Nephron (organoid): Measurements from ENCODE around the gene KRT9.

Source experiments
- H3K27ac Mint-ChIP-seq, 3 experiments: 2 replicates each; pipeline ENCODE4 v1.8.0; 2020; ENCODE audit warnings: mixed read lengths in 3 of 3, mild to moderate bottlenecking in 2 of 3, moderate library complexity in 1 of 3
- H3K27me3 Mint-ChIP-seq: 2 replicates; pipeline ENCODE4 v1.8.0; 2021; ENCODE audit warnings: low read depth, mild to moderate bottlenecking, moderate library complexity, mixed read lengths
- H3K36me3 Mint-ChIP-seq: 2 replicates; pipeline ENCODE4 v1.8.0; 2020; ENCODE audit warnings: low read depth, mixed read lengths
- H3K4me1 Mint-ChIP-seq: 2 replicates; pipeline ENCODE4 v1.8.0; 2020; ENCODE audit warnings: mixed read lengths
- H3K4me3 Mint-ChIP-seq, 3 experiments: 2 replicates each; pipeline ENCODE4 v1.8.0; 2020; ENCODE audit warnings: mild to moderate bottlenecking in 3 of 3, mixed read lengths in 3 of 3, moderate library complexity in 2 of 3
- H3K9me3 Mint-ChIP-seq: 2 replicates; pipeline ENCODE4 v1.8.0; 2020; ENCODE audit warnings: mixed read lengths
- TF ChIP-seq, protein P1 (sequence below), 3 experiments: fragments of 200-600 bp; sonication (generic); IDR thresholded peaks; one replicate each; pipeline ENCODE4 v1.5.0; 2021; ENCODE audit warnings: antibody characterized with exemption in 3 of 3; ENCODE audit not compliant: unreplicated experiment in 3 of 3

KRT9 gene

DNA sequence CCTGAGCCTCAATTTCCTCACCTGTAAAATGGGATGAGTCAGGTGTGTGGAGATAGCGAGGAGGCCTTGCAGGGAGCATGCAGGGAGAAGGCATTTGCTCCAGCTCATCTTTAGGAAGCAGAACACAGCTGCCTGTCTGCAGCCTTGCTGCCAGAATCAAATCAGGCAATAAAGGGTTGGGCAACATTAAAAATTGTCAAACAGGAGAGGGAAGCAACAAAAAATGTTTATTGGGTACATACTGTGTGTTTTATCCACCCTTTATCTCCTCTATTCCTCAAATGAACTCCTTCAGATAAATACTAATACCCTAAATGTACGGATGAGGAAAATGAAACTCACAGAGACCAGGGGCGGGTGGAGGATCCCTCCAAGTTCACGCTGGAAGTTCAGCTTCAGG lies 28.5 kb upstream of the KRT9 start:
- H3K27me3 Mint-ChIP-seq = peaks cover 16% of the 10 kb centered on the region
- H3K4me3 Mint-ChIP-seq = no peak overlapping the region
- H3K36me3 Mint-ChIP-seq = no peaks in the 10 kb centered on the region
- TF ChIP-seq, protein P1, sequence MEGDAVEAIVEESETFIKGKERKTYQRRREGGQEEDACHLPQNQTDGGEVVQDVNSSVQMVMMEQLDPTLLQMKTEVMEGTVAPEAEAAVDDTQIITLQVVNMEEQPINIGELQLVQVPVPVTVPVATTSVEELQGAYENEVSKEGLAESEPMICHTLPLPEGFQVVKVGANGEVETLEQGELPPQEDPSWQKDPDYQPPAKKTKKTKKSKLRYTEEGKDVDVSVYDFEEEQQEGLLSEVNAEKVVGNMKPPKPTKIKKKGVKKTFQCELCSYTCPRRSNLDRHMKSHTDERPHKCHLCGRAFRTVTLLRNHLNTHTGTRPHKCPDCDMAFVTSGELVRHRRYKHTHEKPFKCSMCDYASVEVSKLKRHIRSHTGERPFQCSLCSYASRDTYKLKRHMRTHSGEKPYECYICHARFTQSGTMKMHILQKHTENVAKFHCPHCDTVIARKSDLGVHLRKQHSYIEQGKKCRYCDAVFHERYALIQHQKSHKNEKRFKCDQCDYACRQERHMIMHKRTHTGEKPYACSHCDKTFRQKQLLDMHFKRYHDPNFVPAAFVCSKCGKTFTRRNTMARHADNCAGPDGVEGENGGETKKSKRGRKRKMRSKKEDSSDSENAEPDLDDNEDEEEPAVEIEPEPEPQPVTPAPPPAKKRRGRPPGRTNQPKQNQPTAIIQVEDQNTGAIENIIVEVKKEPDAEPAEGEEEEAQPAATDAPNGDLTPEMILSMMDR (IDR thresholded peaks at IDR 0.05; ENCODE audit: unreplicated experiment in 3 of 3) = no peak
- peaks cover 3% of the 10 kb centered on the region for H3K9me3 Mint-ChIP-seq
- no peak overlapping the region for H3K27ac Mint-ChIP-seq
- no peaks in the 10 kb centered on the region for H3K4me1 Mint-ChIP-seq

DNA sequence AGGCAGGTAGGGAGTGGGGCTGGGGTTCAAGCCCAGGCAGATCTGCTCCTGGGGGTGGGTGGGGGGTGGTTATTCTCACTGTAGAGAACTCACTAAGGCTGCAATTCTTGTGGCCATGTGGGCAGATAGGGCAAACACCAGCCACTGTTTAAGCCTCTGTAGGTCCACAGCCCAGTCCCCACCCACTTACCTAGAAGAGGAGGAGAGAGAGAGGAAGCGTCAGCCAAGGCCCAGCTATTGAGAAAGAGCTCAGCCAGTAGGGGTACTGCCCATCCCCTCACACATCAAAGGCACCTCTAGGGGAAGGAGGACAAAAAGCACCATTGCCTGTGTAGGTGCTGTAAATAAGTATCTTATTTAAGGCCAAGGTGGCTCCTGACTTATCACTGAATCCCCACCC lies 27.8 kb upstream of the KRT9 start:
- no peak overlapping the region for H3K4me3 Mint-ChIP-seq
- peaks cover 16% of the 10 kb centered on the region for H3K27me3 Mint-ChIP-seq
- no peaks in the 10 kb centered on the region for H3K4me1 Mint-ChIP-seq
- TF ChIP-seq, protein P1 (IDR thresholded peaks at IDR 0.05; ENCODE audit: unreplicated experiment in 3 of 3) = no peak
- no peak overlapping the region for H3K27ac Mint-ChIP-seq
- peaks cover under 1% of the 10 kb centered on the region for H3K9me3 Mint-ChIP-seq
- H3K36me3 Mint-ChIP-seq = no peaks in the 10 kb centered on the region

DNA sequence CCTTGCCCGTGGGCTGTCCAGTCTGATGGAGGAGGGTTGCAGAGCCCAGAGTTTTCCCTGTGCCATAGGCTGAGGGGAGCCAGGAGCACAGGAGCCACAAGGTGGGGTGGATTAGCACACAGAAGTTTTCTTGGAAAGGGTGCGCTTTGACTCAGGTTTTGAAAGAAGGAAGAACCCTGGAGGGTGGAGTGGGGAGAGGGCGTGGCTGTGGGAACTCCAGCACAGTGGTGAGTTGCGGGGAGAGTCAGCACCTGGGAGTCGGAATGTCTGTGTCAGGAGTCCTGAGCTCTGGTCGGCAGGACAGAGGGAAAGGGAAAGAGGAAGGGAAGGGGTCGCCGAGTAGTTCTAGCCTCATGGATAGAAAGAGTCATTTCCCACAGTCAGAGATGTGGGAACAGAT lies 23.7 kb upstream of the KRT9 start:
- Mint-ChIP-seq H3K4me3 (no peak overlapping the region), H3K9me3 (no peaks in the 10 kb centered on the region), H3K4me1 (peaks cover 6% of the 10 kb centered on the region), H3K27me3 (peaks cover 10% of the 10 kb centered on the region), H3K27ac (no peak overlapping the region), H3K36me3 (no peaks in the 10 kb centered on the region)
- TF ChIP-seq, protein P1 (IDR thresholded peaks at IDR 0.05; ENCODE audit: unreplicated experiment in 3 of 3) = no peak

DNA sequence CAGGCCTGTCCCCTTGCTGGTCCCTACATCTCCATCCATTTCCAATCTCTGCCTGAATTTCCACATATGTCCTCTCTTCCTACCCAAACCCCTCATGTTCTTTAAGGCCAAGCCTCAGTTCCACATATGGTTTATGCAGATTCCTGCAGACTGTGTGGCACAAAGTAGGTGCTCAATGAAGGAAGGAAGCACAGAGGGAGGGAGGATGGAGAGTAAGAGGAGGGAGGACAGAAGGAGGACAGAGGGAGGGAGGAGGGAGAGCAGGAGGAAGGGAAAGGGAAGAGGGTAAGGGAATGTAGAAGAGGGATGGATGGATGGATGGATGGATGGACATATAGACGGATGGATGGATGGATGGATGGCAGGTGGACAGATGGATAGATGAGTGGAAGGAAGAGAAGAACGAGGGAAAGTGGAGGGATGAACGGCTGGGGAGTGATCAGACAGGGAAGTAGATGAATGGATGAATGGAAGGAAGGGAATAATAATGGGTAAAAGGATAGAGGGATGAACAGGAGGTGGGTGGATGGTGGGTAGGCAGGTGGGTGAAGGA lies 22.6 kb upstream of the KRT9 start:
- Mint-ChIP-seq H3K27me3 (peaks cover 10% of the 10 kb centered on the region), H3K4me3 (no peak overlapping the region), H3K27ac (no peak overlapping the region), H3K4me1 (peaks cover 6% of the 10 kb centered on the region), H3K36me3 (no peaks in the 10 kb centered on the region), H3K9me3 (no peaks in the 10 kb centered on the region)
- TF ChIP-seq, protein P1 (IDR thresholded peaks at IDR 0.05; ENCODE audit: unreplicated experiment in 3 of 3) = no peak

DNA sequence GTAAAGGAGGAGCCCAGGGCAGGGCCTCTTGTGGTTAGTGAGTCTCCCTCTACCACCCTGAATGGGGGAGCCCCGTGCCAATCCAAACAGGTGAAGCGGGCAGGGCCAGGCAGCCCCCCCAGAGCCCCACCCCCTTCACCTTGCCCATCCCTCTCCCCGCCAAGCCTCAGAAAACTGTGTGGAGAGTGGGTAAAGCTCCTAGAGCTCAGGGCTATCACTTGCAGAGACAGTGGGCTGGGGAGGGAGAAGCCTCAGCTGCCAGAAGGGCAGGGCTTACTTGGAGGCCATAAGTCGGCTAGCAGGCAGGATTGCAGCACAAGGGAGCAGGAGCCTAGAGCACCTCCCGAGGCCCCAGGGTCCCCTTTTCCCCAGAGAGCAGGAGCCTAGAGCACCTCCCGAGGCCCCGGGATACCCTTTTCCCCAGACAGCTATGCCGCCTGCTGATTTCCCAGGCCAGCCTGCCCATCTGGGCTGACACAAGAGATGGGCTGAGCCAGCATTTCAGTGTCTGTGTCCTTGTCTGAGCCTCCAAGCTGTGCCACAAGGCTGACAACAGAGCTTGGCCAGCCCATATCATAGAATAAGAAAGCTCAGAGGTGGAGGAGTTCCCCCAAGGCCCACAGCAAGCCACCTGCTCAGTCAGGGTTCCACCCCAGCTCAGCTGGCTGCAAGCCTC lies 21.6 kb upstream of the KRT9 start:
- Mint-ChIP-seq H3K4me3 (no peak overlapping the region), H3K27me3 (peaks cover 12% of the 10 kb centered on the region), H3K27ac (no peak overlapping the region), H3K4me1 (peaks cover 6% of the 10 kb centered on the region), H3K9me3 (no peaks in the 10 kb centered on the region), H3K36me3 (no peaks in the 10 kb centered on the region)
- TF ChIP-seq, protein P1 (IDR thresholded peaks at IDR 0.05; ENCODE audit: unreplicated experiment in 3 of 3) = no peak
